ENCODE measurements around the gene CYBA. TPM values are rescaled to one million over a fixed set of nuclear protein-coding genes. Genes with fewer than 3 reads are reported as not detected.

The CYBA gene
- polyA plus RNA-seq, 5 donors: 47.8 to 149 (median 69.4) TPM

DNA sequence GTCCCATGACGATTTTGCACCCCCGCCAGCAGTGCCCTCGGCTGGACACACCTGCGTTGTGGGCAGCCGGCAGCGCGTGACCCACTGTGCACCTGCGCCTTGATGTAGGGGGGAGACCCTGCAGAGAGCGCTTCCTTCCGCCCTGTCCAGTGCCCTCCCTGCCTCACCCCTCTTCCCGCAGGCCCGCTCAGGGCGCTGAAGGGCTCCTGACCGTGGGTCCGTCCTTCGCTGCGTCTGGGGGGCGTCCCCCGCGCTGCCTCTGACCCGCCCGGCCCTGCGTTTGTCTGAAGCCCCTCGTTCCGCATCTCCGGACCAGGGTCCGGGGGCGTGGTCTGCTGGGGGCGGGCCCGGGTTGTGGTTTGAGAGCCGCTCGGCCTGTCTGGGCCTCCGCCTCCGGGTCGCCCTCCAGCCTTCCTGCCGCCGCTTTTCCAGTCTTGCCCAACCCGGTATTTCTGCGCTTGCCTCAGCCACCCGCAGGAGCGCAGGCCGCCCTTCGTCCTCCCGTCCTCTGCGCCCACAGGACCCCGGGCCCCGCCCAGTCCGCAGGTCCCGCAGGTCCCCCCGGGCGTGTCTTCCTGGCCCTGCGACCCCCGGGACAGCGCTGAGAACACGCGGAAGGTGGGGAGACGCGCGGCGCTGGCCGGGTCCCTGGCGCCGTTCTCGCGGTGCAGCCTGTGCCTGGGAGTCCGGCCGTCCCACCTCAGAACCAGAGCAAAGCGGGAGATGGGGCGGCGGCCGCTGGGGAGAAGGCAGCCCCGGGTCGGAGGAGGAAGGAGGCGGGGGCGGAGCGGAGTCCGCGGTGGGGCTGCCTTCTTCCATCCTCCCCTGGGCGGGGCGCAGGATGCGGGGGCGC, 16.5 kb downstream of the CYBA start:
- no peak for DNase-seq

DNA sequence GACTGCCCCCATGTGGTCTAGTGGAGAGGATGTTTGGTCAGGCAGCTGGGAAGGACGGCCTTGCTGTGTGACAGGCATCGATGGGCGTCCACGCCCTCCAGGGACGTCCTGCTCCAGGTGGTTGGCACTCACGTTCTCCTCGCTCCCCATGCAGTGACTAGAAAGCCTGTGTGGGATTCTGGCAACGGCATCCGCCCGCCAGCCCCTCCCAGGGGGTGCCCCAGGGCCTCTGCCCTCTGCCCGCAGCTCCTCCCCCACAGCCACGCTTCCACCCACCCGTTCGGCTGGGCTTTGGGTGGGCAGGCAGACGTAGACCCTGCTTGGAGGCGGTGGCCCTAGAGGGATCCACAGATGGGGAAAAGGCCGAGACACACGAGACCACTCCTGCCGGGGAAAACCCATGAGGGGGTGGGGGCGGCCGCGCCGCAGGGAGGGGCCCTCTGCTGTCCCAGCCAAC, 17.1 kb downstream of the CYBA start:
- DNase-seq: no peak

DNA sequence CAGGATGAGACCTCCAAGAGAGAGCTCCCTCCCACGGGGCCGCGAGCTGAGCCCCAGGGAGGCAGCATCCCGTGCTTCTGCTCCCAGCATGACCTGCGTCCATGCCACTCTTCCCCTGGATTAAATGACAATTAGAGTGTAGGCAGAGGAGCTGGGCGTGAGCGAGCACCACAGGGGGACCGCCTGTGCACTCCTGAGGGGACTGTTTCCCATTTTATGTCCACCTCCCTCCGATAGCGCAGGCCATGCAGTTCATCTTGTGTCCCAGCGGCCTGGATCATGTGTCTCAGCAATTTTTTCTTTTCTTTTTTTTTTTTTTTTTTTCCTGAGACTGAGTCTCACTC, 18.3 kb downstream of the CYBA start:
- DNase-seq: no peak

DNA sequence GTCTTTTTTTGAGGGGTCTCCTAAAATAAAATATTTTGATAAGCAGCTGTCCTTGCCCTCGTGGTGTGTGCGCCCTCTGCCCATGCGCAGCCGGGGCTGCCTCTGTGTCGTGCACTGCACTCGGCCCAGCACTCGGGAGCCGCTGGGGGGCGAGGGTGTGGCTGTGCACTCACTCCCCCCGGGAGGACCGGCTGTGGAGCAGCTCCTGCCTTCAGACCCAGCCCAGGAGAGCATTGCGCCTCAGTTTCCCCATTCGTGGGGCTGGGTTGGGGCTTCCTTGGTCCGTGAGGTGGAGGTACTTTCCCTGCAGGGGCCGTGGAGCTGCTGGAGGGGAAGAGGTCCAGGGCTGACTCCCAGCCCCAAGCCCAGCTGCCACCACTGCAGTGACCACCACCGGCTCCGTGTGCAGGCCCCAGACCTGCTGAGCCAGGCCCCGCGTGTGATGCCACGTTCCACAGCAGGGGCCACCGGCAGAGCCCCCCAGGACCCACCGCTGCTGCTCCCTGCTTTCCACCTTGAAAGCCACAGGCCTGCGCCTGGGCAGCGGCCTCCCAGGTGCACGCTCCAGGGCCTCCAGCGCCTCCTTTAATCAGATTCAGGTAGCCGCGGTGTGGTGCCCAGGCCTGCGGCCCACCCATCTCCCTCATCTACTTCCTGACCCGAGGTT, 18.8 kb downstream of the CYBA start:
- DNase-seq: no peak

DNA sequence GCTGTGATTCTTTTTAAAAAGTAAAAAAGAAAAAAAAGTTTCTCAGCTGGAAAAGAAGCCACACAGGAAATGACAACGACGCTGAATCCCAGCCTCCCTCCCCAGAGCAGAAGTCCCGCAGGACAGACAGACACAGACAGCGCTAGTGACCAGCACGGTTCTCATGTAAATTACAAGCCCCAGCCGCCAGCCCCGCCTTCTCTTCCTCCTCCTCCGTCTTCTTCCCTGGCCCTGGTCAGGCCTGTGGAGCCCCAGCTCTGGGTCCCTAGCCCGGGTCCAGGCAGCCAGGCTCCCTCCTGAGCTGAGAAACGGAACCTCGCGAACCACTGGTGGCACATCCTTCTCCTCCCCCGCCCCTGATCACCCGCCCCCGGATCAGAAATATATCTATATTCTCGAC, 19.5 kb downstream of the CYBA start:
- DNase-seq: no peak

DNA sequence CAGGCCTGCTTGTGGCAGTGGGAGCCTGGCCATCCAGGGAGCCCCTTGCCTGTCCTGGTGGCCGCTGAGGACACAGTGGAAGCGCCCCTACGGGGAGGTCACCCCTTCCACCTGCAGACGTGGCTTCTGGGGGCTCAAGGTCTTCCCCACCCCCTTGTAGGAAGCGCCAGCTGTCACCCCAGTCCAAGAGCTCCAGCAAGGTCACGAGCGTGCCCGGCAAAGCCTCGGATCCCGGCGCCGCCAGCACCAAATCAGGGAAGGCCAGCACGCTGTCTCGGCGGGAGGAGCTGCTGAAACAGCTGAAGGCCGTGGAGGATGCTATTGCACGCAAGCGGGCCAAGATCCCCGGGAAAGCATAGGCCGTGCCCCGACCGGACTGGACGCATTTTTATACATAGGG, 19.9 kb downstream of the CYBA start:
- DNase-seq: no peak

DNA sequence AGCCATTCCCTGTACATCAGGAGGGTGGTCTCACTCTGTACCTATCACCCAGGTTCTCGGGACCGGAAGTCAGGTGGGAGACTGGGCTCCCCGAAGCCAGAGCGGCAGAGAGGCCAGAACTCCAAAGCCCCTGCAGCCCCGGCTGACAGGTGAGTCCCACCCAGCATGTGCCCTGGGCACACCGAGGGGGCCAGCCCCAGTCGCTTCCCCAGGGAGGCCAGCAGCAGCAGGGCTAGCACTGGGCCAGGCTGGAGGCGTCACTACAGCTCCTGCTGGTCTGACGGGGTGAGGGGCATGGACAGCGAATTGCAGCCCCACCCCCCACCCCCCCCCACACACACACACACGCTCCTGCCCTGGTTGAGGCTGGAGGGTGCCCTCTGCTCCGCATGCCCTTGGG, 20.4 kb downstream of the CYBA start:
- no peak for DNase-seq

DNA sequence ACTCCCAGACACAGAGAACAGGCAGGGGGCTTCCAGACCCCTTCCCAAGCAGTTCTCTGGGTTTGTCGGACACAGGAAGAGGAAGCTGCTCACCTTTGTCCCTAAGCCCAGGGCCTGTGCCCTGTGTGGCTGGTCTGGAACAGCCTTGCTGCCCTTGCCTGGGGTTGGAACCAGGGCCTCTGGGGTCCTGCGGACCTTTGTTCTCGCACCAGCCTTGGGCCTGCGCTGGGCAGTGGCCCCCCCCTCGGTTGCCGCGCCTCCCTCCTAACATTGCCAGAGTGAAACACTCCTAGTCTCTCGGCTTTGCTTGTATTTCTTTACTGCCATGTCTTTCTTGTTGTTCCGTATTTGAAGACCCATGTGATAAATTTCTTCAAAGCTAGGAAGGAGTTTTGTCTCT, 21.0 kb downstream of the CYBA start:
- DNase-seq: no peak

DNA sequence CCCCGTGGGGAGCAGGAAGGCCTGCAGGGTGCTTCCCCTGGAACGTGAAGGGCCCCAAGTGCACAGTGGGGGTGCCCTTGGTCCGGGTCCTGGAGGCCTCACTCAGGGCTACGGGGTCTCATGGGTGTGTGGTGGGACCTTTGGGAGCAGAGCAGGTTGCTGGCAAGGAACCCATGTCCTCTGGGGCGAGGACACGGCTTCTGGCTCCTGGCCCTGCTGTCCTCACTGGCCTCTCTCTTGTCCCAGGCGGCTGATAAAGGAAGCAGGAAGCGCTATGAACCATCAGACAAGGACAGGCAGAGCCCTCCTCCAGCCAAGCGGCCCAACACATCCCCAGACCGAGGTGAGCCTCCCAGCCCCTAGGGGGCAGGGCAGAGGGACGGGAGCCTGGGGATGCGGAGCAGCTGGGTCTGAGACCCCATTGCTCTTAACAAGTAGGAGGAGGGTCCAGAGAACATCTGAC, 22.3 kb downstream of the CYBA start:
- DNase-seq: no peak

DNA sequence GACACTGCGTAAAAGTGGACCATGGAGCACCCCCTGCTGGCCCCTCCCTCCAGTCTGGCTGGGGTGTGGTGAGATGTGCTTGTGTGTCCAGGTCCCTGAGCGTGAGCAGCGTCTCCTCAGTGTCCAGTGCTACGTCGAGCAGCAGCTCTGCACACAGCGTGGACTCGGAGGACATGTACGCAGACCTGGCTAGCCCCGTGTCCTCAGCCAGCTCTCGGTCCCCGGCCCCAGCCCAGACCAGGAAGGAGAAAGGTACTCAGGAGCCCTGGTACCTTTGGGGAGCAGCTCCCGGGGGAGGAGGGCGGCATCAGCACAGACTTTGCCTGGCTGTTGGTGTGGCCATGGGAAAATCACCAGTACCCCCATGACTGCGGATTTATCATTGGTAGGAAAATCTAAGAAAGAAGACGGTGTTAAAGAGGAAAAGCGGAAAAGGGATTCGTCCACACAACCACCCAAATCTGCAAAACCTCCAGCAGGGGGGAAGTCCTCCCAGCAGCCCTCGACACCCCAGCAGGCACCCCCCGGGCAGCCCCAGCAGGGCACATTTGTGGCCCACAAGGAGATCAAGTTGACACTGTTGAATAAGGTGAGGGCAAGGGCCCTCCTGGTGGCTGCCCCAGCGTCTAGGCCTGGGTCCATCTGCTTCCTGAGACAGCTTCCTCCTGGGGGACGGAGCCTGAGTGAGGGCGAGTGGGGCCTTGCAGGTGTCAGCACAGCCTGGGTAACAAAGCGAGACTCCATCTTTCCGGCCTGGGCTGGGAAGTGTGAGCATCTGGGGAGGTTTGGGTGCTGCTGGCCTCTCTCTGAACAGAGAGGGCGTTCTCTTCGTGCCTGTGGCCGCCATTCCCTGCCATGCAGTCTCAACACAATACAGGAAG, 23.1 kb downstream of the CYBA start:
- DNase-seq: no peak

DNA sequence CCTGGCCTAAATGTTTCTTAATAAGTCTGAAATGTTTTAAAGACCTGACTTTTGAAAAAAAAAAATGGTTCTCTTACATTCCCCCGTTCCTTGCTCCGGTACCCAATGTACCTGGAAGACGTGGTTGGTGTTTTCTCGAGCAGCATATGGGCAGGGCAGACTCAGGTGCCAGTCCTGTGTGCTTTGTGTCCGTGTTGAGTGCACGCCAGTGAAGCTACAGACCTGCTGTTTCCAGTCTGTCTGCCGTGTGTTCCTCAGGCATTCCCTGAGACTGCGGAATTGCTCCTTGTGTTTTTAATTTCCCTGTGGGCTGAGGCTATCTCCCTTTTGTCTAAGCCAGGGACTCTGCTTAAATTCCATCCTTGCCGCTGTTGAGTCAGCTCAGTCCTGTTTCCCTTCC, 24.2 kb downstream of the CYBA start:
- DNase-seq: no peak

DNA sequence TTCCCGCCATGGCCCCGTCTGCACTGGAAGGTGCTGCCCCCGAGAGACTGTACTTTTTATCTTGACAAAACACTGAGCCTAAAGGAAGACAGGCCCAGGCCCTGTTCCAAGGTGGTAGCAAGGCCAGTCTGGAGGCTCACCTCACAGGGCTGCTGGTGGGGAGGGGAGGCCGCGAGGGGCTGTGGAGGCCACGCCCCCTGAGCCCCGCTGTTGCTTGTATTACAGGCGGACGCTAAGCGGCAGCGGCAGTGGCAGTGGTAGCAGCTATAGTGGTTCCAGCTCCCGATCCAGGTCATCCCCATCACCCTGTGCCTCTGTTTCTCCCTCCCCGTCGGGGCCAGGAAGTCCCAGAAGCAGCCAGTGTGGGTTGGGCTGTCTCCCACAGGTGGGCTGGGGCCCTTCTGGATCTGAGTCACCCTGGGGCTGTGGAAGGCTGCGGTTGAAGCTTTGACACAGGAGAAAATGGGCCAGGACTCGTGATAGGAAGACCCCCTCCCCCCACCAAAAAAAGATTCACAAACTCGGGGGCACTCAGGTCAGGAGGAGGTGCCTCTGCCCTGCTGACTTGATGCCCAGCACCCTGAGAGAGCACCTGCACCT, 25.8 kb downstream of the CYBA start:
- DNase-seq: no peak

DNA sequence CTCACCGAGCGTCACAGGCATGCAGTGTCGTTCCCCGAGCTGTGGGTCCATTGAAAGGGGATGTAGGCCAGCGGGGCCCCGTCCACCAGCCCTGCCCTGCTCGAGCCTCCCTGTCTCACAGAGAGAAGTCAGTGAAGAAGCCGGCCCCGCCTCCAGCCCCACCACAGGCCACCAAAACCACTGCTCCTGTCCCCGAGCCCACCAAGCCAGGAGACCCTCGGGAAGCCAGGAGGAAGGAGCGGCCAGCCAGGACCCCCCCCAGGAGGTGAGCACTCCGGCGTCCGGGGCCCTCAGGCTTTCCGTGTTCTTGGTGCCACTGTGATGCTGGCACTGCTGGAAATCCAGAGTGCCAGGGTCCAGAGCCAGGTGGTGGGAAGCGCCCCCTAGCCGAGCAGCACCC, 26.4 kb downstream of the CYBA start:
- DNase-seq: no peak

DNA sequence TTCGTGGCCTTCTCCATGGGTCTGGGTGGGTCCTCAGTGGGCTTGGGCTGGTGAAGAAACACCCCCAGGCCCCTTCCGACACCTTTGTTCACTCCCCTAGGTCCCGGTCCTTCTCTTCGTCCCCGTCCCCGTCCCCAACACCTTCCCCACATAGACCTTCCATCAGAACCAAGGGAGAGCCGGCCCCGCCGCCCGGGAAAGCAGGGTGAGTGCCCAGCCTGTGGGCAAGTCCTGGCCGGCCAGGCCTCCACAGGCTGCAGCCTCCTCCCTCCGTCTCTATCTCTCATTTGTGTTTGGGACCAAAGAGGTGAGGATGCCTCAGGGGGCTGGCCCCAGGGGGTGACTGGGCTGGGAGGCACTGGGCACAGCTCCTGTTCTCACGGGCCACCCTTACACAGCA, 27.0 kb downstream of the CYBA start:
- DNase-seq: no peak

DNA sequence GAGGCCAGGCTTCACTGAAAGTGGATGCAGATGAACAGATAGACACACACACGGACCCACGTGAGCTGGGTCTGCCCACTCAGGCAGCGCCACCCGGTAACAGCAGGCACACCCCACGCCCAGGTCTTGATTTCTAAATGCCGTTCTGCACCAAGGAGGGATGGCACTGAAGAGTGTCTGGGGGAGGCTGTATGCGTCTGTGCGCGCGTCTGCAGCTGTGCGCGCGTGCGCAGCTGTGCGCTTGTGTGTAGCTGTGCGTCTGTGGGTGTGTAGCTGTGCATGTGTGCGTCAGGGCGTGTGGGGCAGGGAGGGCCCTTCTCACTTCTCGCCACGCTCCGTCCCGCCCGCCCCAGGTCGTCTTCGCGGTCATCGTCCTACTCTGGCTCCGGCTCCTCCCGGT, 28.0 kb downstream of the CYBA start:
- no peak for DNase-seq

DNA sequence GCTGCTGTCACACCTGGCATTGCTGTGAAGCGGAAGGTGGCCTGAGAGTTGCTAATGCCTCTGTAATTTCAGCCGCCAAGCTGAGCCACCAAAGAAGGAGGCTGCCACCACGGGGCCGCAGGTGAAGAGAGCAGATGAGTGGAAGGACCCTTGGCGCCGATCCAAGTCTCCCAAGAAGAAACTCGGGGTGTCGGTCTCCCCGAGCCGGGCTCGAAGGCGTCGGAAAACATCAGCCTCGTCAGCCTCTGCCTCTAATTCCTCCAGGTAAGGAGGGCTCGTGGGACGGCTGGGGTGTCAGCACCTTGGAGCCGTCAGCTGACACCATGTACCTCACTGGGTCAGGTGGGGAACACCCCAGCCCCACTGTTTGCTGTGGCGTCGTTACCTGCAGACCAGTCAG, 28.7 kb downstream of the CYBA start:
- no peak for DNase-seq

DNA sequence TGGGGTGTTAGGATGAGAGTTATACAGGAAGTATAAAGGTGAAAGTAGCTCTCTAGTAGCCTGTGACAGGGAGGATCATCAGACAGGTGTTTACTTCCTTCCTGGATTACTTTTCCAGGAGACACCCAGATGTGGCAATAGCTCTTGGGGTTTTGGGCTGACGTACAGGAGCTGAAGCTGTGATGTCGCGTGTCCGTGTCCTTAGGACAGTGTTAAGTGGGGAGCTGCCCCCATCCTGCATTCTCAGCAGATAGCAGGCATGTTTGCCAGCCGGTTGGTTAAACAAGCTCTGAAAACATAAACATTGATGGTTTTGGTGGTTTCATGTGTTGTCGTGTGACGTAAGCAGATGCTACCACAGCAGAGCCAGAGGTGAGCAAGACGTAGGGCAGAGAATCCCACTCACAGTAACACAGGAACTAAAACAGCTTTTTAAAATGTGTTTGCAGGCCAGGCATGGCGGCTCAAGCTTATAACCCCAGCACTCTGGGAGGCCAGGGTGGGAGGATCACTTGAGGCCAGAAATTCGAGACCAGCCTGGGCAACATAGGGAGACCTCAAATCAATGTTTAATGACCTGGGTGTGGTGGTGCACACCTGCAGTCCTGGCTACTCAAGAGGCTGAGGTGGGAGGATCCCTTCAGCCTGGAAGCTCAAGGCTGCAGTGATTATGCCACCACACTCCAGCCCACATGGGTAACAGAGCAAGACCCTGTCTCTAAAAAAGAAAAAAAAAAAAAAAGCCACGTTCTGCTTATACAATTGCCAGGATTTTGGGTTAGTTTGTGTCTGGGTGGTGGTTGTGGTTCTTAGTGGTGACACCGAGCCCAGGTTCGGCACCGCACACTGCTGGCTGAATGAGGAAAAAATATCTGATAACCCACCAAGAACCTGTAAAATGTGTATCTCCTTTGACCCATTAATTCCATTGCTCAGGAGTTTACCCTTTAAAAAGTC, 30.7 kb downstream of the CYBA start:
- DNase-seq: no peak

DNA sequence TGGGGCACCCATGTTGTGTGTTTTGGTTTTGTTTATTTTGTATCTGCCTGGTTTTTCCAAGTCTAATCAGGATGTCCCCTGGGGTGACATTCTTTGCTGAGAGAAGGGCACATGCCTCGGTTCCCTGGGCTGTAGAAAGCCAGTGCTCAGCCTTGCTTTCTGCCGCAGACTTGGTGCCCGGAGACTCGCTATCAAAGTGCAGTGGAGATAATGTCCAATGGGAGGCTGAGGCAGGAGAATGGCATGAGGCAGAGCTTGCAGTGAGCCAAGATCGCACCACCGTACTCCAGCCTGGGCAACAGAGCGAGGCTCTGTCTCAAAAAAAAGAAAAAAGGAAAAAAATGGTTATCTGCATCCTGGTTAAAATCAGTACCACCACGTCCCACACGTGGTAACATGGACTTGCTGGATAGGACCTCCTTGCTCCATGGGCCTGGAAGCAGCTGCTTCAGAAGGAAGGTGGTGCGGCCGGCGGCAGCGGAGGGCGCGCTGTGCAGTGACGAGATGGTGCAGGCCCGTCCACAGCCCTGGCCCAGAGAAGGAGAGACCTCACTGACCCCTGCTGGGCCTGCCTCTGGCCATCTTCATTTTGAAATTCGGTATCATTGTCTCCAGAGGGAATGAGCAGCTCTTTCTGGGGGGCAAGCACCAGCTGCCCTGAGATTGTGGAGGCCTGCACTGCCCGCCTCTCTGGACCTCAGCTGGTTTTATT, 31.7 kb downstream of the CYBA start:
- DNase-seq: no peak

DNA sequence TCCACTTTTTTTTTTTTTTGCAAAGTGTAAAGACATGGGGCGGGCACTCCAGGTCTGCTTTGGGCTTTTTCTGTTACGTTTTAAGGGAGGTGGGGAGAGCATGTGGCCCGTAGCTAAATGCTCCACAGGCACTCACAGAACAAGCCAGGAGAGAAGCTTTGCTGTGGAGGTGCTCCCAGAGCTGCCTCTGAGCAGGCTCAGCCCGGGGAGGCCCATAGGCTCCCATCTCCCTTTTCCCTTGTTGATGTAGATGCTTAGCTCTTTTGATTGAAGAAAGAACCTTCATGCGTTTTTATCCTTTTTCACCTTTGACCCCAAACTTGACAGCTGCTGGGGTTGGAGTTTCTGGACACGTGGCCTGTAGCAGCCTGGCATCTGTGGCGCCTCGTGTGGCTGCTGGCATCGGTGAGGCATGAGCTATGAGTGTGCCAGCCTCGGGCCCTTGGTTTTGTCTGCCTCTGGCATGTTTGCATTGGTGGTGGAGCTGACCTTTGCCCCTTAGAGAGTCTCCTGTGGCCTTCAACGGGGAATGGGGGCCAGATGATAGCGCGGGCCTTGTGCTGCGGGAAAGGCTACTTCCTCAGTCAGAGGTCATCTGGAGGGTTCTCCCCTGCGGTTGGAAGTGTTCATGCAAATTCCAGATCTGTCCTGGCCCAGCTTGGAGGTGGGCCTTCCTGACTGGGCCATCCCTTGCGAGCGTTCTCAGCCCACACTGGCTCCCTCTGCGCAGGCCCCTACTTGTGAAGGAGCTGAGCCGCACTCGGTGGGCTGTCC, 32.5 kb downstream of the CYBA start:
- DNase-seq: no peak
